Stimulated activated memory B cell treated with anti-CD40 and anti-IgM and Interleukin-4, amounts not matched to agents 10 μg/mL and 1 μg/mL and 100 μg/mL, for 72 hours (primary cell): ENCODE data around the gene TNRC6B.
"Not testable (repeated sequence)": the region's sequence is repeated elsewhere in the genome, so short reads cannot be mapped to it uniquely, and the experiment has no call there.

Experiments
- ATAC-seq: fragments of 150-1000 bp; cut with Tn5 transposase; 2 replicates; pipeline ENCODE4 v1.10.0; 2021
- H3K27ac Mint-ChIP-seq: one replicate; pipeline ENCODE4 v1.8.0; 2022; ENCODE audit warnings: mild to moderate bottlenecking, mixed read lengths
- H3K27me3 Mint-ChIP-seq: one replicate; pipeline ENCODE4 v1.8.0; 2022; ENCODE audit warnings: mixed read lengths
- H3K36me3 Mint-ChIP-seq: one replicate; pipeline ENCODE4 v1.8.0; 2022; ENCODE audit warnings: mixed read lengths
- H3K4me1 Mint-ChIP-seq: one replicate; pipeline ENCODE4 v1.8.0; 2022; ENCODE audit warnings: mixed read lengths
- H3K4me3 Mint-ChIP-seq: one replicate; pipeline ENCODE4 v1.8.0; 2022; ENCODE audit warnings: mild to moderate bottlenecking, moderate library complexity, mixed read lengths
- H3K9me3 Mint-ChIP-seq: one replicate; pipeline ENCODE4 v1.8.0; 2022; ENCODE audit warnings: mixed read lengths

TNRC6B gene

GRCh38 chr22:40345815-40346184 lies 168.1 kb downstream of the TNRC6B start:
- peaks cover 29% of the 10 kb centered on the region for H3K4me1 Mint-ChIP-seq
- H3K4me3 Mint-ChIP-seq, result peak overlapping the region; percentile 98
- H3K27ac Mint-ChIP-seq, result peak overlapping the region; percentile 95
- no peaks in the 10 kb centered on the region for H3K9me3 Mint-ChIP-seq
- peaks cover 6% of the 10 kb centered on the region for H3K36me3 Mint-ChIP-seq
- ATAC-seq, result peak; percentile 74
- H3K27me3 Mint-ChIP-seq, result no peaks in the 10 kb centered on the region

GRCh38 chr22:40346185-40347118 lies 168.7 kb downstream of the TNRC6B start, which contains the start of gene ADSL:
TSS of gene ADSL (plus strand) at chr22:40346500. CDS start at chr22:40346559, 59 bp downstream.
- Mint-ChIP-seq H3K27ac (peak within 1 kb of the TSS; percentile 95), H3K4me3 (peak within 1 kb of the TSS; percentile 98), H3K4me1 (peaks cover 29% of the 10 kb centered on the region), H3K27me3 (no peaks in the 10 kb centered on the region), H3K9me3 (no peaks in the 10 kb centered on the region), H3K36me3 (peaks cover 6% of the 10 kb centered on the region)
- peak; percentile 96 for ATAC-seq

- H3K36me3 Mint-ChIP-seq, result peaks cover 6% of the 10 kb centered on the region
- H3K27me3 Mint-ChIP-seq, result no peaks in the 10 kb centered on the region
- H3K27ac Mint-ChIP-seq, result peak overlapping the region; percentile 95
- H3K9me3 Mint-ChIP-seq, result no peaks in the 10 kb centered on the region
- peak overlapping the region; percentile 98 for H3K4me3 Mint-ChIP-seq
- no peak for ATAC-seq
- peaks cover 21% of the 10 kb centered on the region for H3K4me1 Mint-ChIP-seq
These were observed 169.6 kb downstream of the TNRC6B start for GRCh38 chr22:40347300-40347699.

GRCh38 chr22:40348025-40348658 lies 170.4 kb downstream of the TNRC6B start:
- ATAC-seq, result no peak
- H3K36me3 Mint-ChIP-seq, result peaks cover 9% of the 10 kb centered on the region
- peak overlapping the region; percentile 95 for H3K27ac Mint-ChIP-seq
- no peaks in the 10 kb centered on the region for H3K27me3 Mint-ChIP-seq
- H3K4me1 Mint-ChIP-seq, result peaks cover 16% of the 10 kb centered on the region
- peak overlapping the region; percentile 98 for H3K4me3 Mint-ChIP-seq
- H3K9me3 Mint-ChIP-seq, result no peaks in the 10 kb centered on the region

- no peaks in the 10 kb centered on the region for H3K9me3 Mint-ChIP-seq
- no peak for ATAC-seq
- H3K4me1 Mint-ChIP-seq, result peaks cover 9% of the 10 kb centered on the region
- H3K4me3 Mint-ChIP-seq, result no peak overlapping the region
- peaks cover 25% of the 10 kb centered on the region for H3K36me3 Mint-ChIP-seq
- H3K27ac Mint-ChIP-seq, result no peak overlapping the region
- no peaks in the 10 kb centered on the region for H3K27me3 Mint-ChIP-seq
These were observed 175.0 kb downstream of the TNRC6B start for GRCh38 chr22:40352763-40353162.

GRCh38 chr22:40361100-40361499 lies 183.4 kb downstream of the TNRC6B start:
- ATAC-seq, result no peak
- Mint-ChIP-seq H3K4me1 (no peaks in the 10 kb centered on the region), H3K27ac (no peak overlapping the region), H3K36me3 (peaks cover 76% of the 10 kb centered on the region), H3K4me3 (no peak overlapping the region), H3K9me3 (no peaks in the 10 kb centered on the region), H3K27me3 (no peaks in the 10 kb centered on the region)

GRCh38 chr22:40363059-40363458 lies 185.3 kb downstream of the TNRC6B start:
- no peak for ATAC-seq
- no peak overlapping the region for H3K27ac Mint-ChIP-seq
- H3K27me3 Mint-ChIP-seq, result no peaks in the 10 kb centered on the region
- H3K4me3 Mint-ChIP-seq, result no peak overlapping the region
- no peaks in the 10 kb centered on the region for H3K4me1 Mint-ChIP-seq
- peaks cover 81% of the 10 kb centered on the region for H3K36me3 Mint-ChIP-seq
- no peaks in the 10 kb centered on the region for H3K9me3 Mint-ChIP-seq

GRCh38 chr22:40364431-40364830 lies 186.7 kb downstream of the TNRC6B start:
- Mint-ChIP-seq H3K27me3 (no peaks in the 10 kb centered on the region), H3K4me1 (no peaks in the 10 kb centered on the region), H3K36me3 (peaks cover 75% of the 10 kb centered on the region), H3K9me3 (no peaks in the 10 kb centered on the region), H3K27ac (no peak overlapping the region), H3K4me3 (no peak overlapping the region)
- no peak for ATAC-seq

- Mint-ChIP-seq H3K4me3 (no peak overlapping the region), H3K4me1 (peaks cover 2% of the 10 kb centered on the region), H3K27ac (no peak overlapping the region), H3K27me3 (no peaks in the 10 kb centered on the region), H3K36me3 (peaks cover 66% of the 10 kb centered on the region), H3K9me3 (no peaks in the 10 kb centered on the region)
- no peak for ATAC-seq
These were observed 188.3 kb downstream of the TNRC6B start for GRCh38 chr22:40366068-40366467.

- ATAC-seq, result no peak
- Mint-ChIP-seq H3K36me3 (peaks cover 55% of the 10 kb centered on the region), H3K27me3 (no peaks in the 10 kb centered on the region), H3K4me1 (peaks cover 13% of the 10 kb centered on the region), H3K27ac (no peak overlapping the region), H3K4me3 (no peak overlapping the region), H3K9me3 (no peaks in the 10 kb centered on the region)
These were observed 189.6 kb downstream of the TNRC6B start for GRCh38 chr22:40367342-40367741.

GRCh38 chr22:40368016-40368415 lies 190.3 kb downstream of the TNRC6B start:
- Mint-ChIP-seq H3K36me3 (peaks cover 49% of the 10 kb centered on the region), H3K4me1 (peaks cover 20% of the 10 kb centered on the region), H3K4me3 (no peak overlapping the region), H3K27ac (no peak overlapping the region), H3K9me3 (no peaks in the 10 kb centered on the region), H3K27me3 (no peaks in the 10 kb centered on the region)
- no peak for ATAC-seq

- H3K9me3 Mint-ChIP-seq, result no peaks in the 10 kb centered on the region
- no peaks in the 10 kb centered on the region for H3K27me3 Mint-ChIP-seq
- no peak overlapping the region for H3K27ac Mint-ChIP-seq
- peaks cover 25% of the 10 kb centered on the region for H3K4me1 Mint-ChIP-seq
- H3K36me3 Mint-ChIP-seq, result peaks cover 47% of the 10 kb centered on the region
- no peak for ATAC-seq
- H3K4me3 Mint-ChIP-seq, result no peak overlapping the region
These were observed 191.1 kb downstream of the TNRC6B start for GRCh38 chr22:40368836-40369235.

GRCh38 chr22:40374567-40374966 lies 196.8 kb downstream of the TNRC6B start:
- ATAC-seq, result no peak
- Mint-ChIP-seq H3K9me3 (no peaks in the 10 kb centered on the region), H3K27me3 (no peaks in the 10 kb centered on the region), H3K4me3 (no peak overlapping the region), H3K27ac (peak overlapping the region; percentile 72), H3K4me1 (peaks cover 64% of the 10 kb centered on the region), H3K36me3 (peaks cover 6% of the 10 kb centered on the region)

GRCh38 chr22:40376149-40376548 lies 198.4 kb downstream of the TNRC6B start:
- peak overlapping the region; percentile 72 for H3K27ac Mint-ChIP-seq
- peaks cover 6% of the 10 kb centered on the region for H3K36me3 Mint-ChIP-seq
- H3K4me1 Mint-ChIP-seq, result peaks cover 63% of the 10 kb centered on the region
- no peaks in the 10 kb centered on the region for H3K27me3 Mint-ChIP-seq
- no peaks in the 10 kb centered on the region for H3K9me3 Mint-ChIP-seq
- peak; percentile 59 for ATAC-seq
- H3K4me3 Mint-ChIP-seq, result no peak overlapping the region

GRCh38 chr22:40377931-40378330 lies 200.2 kb downstream of the TNRC6B start:
- no peaks in the 10 kb centered on the region for H3K9me3 Mint-ChIP-seq
- no peak overlapping the region for H3K4me3 Mint-ChIP-seq
- H3K27ac Mint-ChIP-seq, result no peak overlapping the region
- peaks cover 12% of the 10 kb centered on the region for H3K36me3 Mint-ChIP-seq
- peaks cover 58% of the 10 kb centered on the region for H3K4me1 Mint-ChIP-seq
- ATAC-seq, result no peak
- no peaks in the 10 kb centered on the region for H3K27me3 Mint-ChIP-seq

- H3K27ac Mint-ChIP-seq, result peak overlapping the region; percentile 13
- H3K27me3 Mint-ChIP-seq, H3K4me3 Mint-ChIP-seq, H3K36me3 Mint-ChIP-seq, ATAC-seq, H3K9me3 Mint-ChIP-seq: not testable (repeated sequence)
- peaks cover 58% of the 10 kb centered on the region for H3K4me1 Mint-ChIP-seq
These were observed 200.7 kb downstream of the TNRC6B start for GRCh38 chr22:40378448-40378847.
